ENCODE measurements around the gene ANKRD52.

ANKRD52 gene

GRCh38 chr12:56258820-56259183 lies 618 bp upstream of the ANKRD52 start:
- no peak for TF ChIP-seq EZH2phosphoT487 (conservative IDR thresholded peaks at IDR 0.05; ENCODE audit: low read length)
- TF ChIP-seq CTCF (IDR thresholded peaks at IDR 0.05; ENCODE audit: insufficient read depth, low read length, poor library complexity, severe bottlenecking) = no peak

DNA sequence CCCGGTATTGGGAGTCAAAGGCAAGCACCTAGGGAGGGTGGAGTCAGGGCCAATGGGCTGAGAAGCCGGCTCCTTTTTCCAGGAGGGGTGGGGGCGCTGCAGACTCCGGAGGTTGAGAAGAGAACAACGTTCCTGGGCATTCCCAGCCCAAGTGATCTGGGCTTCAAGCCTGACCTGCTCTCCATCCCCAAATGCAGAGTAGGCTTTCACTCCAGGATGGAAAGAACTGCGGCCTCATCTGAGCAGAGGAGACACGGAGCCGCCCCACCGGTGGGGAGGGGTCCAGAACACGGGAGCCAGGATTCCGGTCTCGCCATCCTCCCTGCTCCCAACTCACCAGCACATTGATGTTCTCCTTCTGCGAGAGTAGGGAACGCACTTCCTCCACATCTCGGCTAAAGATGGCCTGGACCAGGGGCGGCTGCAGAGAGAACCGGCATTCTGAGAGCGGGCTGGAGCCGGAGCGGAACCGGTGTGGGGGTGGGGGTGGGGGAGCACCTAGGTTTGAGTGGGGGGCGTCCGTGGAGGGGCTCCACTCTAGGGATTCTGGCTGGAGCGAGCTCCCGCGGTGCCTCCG lies 605 bp downstream of the ANKRD52 start:
- Histone ChIP-seq H3K27ac (ENCODE audit: low read depth, low read length) (peak overlapping the region; percentile 13), H3K4me3 (ENCODE audit: insufficient read depth, low read length, poor library complexity, severe bottlenecking) (peak overlapping the region; percentile 66), H3K9me3 (ENCODE audit: insufficient read depth, low read length) (no peaks in the 10 kb centered on the region), H3K36me3 (ENCODE audit: low read length) (no peaks in the 10 kb centered on the region), H3F3A (ENCODE audit: insufficient read depth) (peaks cover 3% of the 10 kb centered on the region; the same call in 1 of the 2 replicates), H4K20me1 (ENCODE audit: low read depth, low read length) (no peaks in the 10 kb centered on the region), H3K9me2 (replicated peaks; ENCODE audit: insufficient read depth, low read length) (no peaks in the 10 kb centered on the region), H3K27me3 (ENCODE audit: low read length) (no peaks in the 10 kb centered on the region), H3K4me2 (ENCODE audit: low read depth, low read length, poor library complexity, severe bottlenecking) (peak overlapping the region; percentile 70), H3K9ac (ENCODE audit: low read length) (peak overlapping the region; percentile 73), H2AFZ (ENCODE audit: low read depth, low read length, severe bottlenecking) (peak overlapping the region; percentile 45), H3K79me2 (ENCODE audit: insufficient read depth, low read length) (peaks cover 10% of the 10 kb centered on the region; the same call in 1 of the 2 replicates)
- TF ChIP-seq CTCF (IDR thresholded peaks at IDR 0.05; ENCODE audit: insufficient read depth, low read length, poor library complexity, severe bottlenecking) (no peak), EZH2phosphoT487 (conservative IDR thresholded peaks at IDR 0.05; ENCODE audit: low read length) (no peak)

More at GRCh38 chr12:56258820-56259183, 618 bp upstream of the ANKRD52 start:
- Histone ChIP-seq H2AFZ (ENCODE audit: low read depth, low read length, severe bottlenecking) (peak overlapping the region; percentile 99), H3K27me3 (ENCODE audit: low read length) (no peaks in the 10 kb centered on the region), H4K20me1 (ENCODE audit: low read depth, low read length) (no peaks in the 10 kb centered on the region), H3F3A (ENCODE audit: insufficient read depth) (peaks cover 3% of the 10 kb centered on the region; the same call in 1 of the 2 replicates), H3K9ac (ENCODE audit: low read length) (peak overlapping the region; percentile 73), H3K4me2 (ENCODE audit: low read depth, low read length, poor library complexity, severe bottlenecking) (peak overlapping the region; percentile 94), H3K9me2 (replicated peaks; ENCODE audit: insufficient read depth, low read length) (no peaks in the 10 kb centered on the region), H3K27ac (ENCODE audit: low read depth, low read length) (no peak overlapping the region), H3K4me3 (ENCODE audit: insufficient read depth, low read length, poor library complexity, severe bottlenecking) (peak overlapping the region; percentile 66), H3K36me3 (ENCODE audit: low read length) (no peaks in the 10 kb centered on the region), H3K9me3 (ENCODE audit: insufficient read depth, low read length) (no peaks in the 10 kb centered on the region), H3K79me2 (ENCODE audit: insufficient read depth, low read length) (peaks cover 10% of the 10 kb centered on the region; the same call in 1 of the 2 replicates)

GRCh38 chr12:56257071-56257470 lies 1.1 kb downstream of the ANKRD52 start:
- H4K20me1 ChIP-seq (ENCODE audit: low read depth, low read length) = no peaks in the 10 kb centered on the region
- no peaks in the 10 kb centered on the region for H3K9me2 ChIP-seq (replicated peaks; ENCODE audit: insufficient read depth, low read length)
- H3K36me3 ChIP-seq (ENCODE audit: low read length) = no peaks in the 10 kb centered on the region
- no peak for TF ChIP-seq EZH2phosphoT487 (conservative IDR thresholded peaks at IDR 0.05; ENCODE audit: low read length)
- no peak for TF ChIP-seq CTCF (IDR thresholded peaks at IDR 0.05; ENCODE audit: insufficient read depth, low read length, poor library complexity, severe bottlenecking)
- H3K9ac ChIP-seq (ENCODE audit: low read length) = peak overlapping the region; percentile 73
- H3F3A ChIP-seq (ENCODE audit: insufficient read depth) = peaks cover 3% of the 10 kb centered on the region; the same call in 1 of the 2 replicates
- no peak overlapping the region for H3K27ac ChIP-seq (ENCODE audit: low read depth, low read length)
- H3K27me3 ChIP-seq (ENCODE audit: low read length) = no peaks in the 10 kb centered on the region
- H3K4me2 ChIP-seq (ENCODE audit: low read depth, low read length, poor library complexity, severe bottlenecking) = peak overlapping the region; percentile 70
- no peaks in the 10 kb centered on the region for H3K9me3 ChIP-seq (ENCODE audit: insufficient read depth, low read length)
- no peak overlapping the region for H2AFZ ChIP-seq (ENCODE audit: low read depth, low read length, severe bottlenecking)
- H3K79me2 ChIP-seq (ENCODE audit: insufficient read depth, low read length) = peaks cover 10% of the 10 kb centered on the region; the same call in 1 of the 2 replicates
- peak overlapping the region; percentile 66 for H3K4me3 ChIP-seq (ENCODE audit: insufficient read depth, low read length, poor library complexity, severe bottlenecking)

Data from SU-DHL-6 (cell line).